Prostate gland (tissue), 2 donors: ENCODE results near the gene GPR151. TPM values are rescaled to one million over a fixed set of nuclear protein-coding genes. Genes with fewer than 3 reads are reported as not detected.

Source experiments
- DNase-seq: peaks from one replicate; pipeline ENCODE4 v3.0.0-alpha.2; 2019; ENCODE audit warnings: low spot score
- H3K27ac ChIP-seq, 2 donors: fragments of 200-600 bp; sonication (generic); 2 replicates each; pipeline ENCODE4 v1.5.1; 2017 to 2019
- H3K27me3 ChIP-seq: fragments of 200-600 bp; sonication (generic); replicated peaks from 2 replicates; pipeline ENCODE4 v1.5.1; 2019; ENCODE audit not compliant: insufficient read depth
- H3K36me3 ChIP-seq, 2 donors: fragments of 200-600 bp; sonication (generic); 1 replicate in 1 of 2; 2 replicates in 1 of 2; pipeline versions ENCODE4 v1.5.1 to v1.8.1; 2017 to 2019
- H3K4me1 ChIP-seq: fragments of 200-600 bp; sonication (generic); replicated peaks from 2 replicates; pipeline ENCODE4 v1.5.1; 2019
- H3K4me3 ChIP-seq, 2 donors: fragments of 200-600 bp; sonication (generic); 2 replicates each; pipeline ENCODE4 v1.5.1; 2017 to 2019
- H3K9me3 ChIP-seq: fragments of 200-600 bp; sonication (generic); 2 replicates; pipeline ENCODE4 v1.5.1; 2017
- POLR2A ChIP-seq: fragments of 450-650 bp; IDR thresholded peaks from one replicate; pipeline ENCODE4 v1.6.1; 2016; ENCODE audit warnings: antibody characterized with exemption, mild to moderate bottlenecking
- POLR2AphosphoS5 ChIP-seq: sonication (generic); formaldehyde crosslinking; IDR thresholded peaks from one replicate; pipeline ENCODE4 v1.6.1; 2017; ENCODE audit warnings: antibody characterized with exemption
- whole genome bisulfite sequencing: methylation state at CpG from one replicate; pipeline ENCODE4 v1.1.5; 2018; 5-methylcytosine and 5-hydroxymethylcytosine counted together
- intact Hi-C: fragments of 100-400 bp; cut with DNase I; formaldehyde crosslinking; loops from one replicate; pipeline ENCODE4 v1.14.2; 2022
- total RNA-seq, 2 donors: library from RNA; depleted of rRNA; stranded (reverse); fragments of >200 nt; gene quantifications; one replicate each; pipeline ENCODE4 v1.1.0, GENCODE V29; 2016
- TF ChIP-seq, protein P1 (sequence below), 4 experiments: fragments of 200-600 bp in 2 of 4; fragments of 450-650 bp in 2 of 4; sonication (generic) in 2 of 4; IDR thresholded peaks; 1 replicate in 3 of 4; 2 replicates in 1 of 4; pipeline ENCODE4 v1.5.1; 2016 to 2019; ENCODE audit warnings: antibody characterized with exemption in 4 of 4, mild to moderate bottlenecking in 2 of 4, moderate library complexity in 2 of 4

The GPR151 gene
- not detected for total RNA-seq

DNA sequence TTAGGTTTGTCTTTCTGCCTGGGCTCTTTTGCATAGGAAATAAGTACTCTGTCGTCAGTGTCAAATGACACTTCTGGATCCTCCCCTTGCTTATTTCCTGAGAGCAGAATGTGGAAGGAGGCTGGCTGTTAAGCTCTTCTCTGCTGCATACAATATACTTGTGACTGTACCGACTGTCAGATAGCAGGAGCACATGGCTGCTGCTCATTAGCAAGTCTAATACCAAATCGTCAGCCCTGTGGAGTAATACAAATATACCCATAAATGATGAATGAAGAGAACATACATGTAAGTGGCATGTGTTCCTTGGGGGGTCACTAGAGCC lies at the start of gene GPR151:
GPR151 (minus strand) TSS at position 40 of the 325 bp plus-strand sequence. CDS start 77 bp downstream, outside the sequence.
- Histone ChIP-seq H3K27ac (no peak within 1 kb of the TSS), H3K4me1 (no peaks in the 10 kb centered on the region), H3K27me3 (no peaks in the 10 kb centered on the region), H3K9me3 (no peaks in the 10 kb centered on the region), H3K4me3 (no peak within 1 kb of the TSS), H3K36me3 (no peaks in the 10 kb centered on the region)
- no peak for DNase-seq
- TF ChIP-seq POLR2AphosphoS5 (no peak), POLR2A (no peak)
- TF ChIP-seq, protein P1, sequence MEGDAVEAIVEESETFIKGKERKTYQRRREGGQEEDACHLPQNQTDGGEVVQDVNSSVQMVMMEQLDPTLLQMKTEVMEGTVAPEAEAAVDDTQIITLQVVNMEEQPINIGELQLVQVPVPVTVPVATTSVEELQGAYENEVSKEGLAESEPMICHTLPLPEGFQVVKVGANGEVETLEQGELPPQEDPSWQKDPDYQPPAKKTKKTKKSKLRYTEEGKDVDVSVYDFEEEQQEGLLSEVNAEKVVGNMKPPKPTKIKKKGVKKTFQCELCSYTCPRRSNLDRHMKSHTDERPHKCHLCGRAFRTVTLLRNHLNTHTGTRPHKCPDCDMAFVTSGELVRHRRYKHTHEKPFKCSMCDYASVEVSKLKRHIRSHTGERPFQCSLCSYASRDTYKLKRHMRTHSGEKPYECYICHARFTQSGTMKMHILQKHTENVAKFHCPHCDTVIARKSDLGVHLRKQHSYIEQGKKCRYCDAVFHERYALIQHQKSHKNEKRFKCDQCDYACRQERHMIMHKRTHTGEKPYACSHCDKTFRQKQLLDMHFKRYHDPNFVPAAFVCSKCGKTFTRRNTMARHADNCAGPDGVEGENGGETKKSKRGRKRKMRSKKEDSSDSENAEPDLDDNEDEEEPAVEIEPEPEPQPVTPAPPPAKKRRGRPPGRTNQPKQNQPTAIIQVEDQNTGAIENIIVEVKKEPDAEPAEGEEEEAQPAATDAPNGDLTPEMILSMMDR (IDR thresholded peaks at IDR 0.05): no peak
- intact Hi-C loops: no loop called here
- 21% methylated on average over 3 of the region's 3 CpGs for WGBS

DNA sequence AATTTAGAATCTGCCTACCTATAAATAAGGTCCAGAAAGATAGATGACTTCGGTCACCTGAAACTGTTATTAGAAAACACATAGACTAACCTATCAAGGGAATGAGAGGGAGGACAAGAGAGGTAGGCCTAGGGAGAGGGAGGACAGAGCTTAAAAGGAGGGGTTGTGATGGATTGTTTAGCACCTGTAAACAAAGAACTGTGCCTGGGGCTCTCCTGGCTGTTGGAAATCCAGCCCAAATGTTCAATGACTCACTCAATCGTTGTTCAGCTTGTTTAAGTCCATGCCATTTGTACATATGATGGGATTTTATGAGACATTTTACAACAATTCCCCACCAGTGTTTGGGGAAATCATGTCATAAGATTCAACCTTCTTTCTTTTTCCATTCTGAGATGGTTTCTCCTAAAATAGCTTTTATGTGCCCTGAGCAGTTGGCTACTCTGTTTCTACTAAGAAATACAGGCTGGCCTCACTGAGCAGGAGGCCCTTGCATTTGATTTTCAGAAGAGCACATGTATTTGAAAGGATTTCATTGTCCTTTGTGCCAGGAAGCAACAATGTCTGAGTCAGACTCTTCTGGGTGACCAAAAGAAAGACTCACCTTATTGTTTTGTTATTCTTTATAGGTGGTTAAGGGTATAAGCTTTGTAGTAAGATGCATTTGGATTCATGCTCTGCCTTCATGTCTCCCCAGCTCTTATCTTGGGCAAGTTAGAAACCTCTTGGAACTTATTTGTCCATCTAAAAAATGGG lies 48.2 kb upstream of the GPR151 start:
- no peaks in the 10 kb centered on the region for H3K4me1 ChIP-seq
- H3K27ac ChIP-seq: no peak overlapping the region
- no peaks in the 10 kb centered on the region for H3K9me3 ChIP-seq
- 36% methylated on average over 2 of the region's 2 CpGs for WGBS
- intact Hi-C loops: no loop called here
- no peak overlapping the region for H3K4me3 ChIP-seq
- DNase-seq: no peak
- H3K36me3 ChIP-seq: no peaks in the 10 kb centered on the region
- TF ChIP-seq POLR2AphosphoS5 (no peak), POLR2A (no peak)
- TF ChIP-seq, protein P1 (IDR thresholded peaks at IDR 0.05): no peak
- no peaks in the 10 kb centered on the region for H3K27me3 ChIP-seq

DNA sequence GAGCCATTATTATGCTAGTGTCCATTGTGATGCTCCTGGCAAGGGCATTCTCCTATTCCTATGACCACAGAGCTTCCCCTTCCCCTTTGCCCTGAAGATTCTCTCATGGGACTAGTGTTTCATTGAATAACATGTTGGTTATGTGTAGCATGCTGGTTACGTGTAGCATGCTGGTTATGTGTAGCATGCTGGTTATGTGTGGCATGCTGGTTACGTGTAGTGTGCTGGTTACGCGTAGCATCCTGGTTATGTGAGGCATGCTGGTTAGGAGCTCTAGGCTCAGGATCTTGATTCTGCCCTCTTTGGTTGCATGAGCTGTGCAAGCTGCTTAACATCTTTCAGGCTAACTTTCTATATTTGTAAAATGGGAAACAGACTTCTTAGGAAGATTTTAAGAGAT lies 46.5 kb upstream of the GPR151 start:
- H3K27me3 ChIP-seq: no peaks in the 10 kb centered on the region
- no peak overlapping the region for H3K4me3 ChIP-seq
- H3K27ac ChIP-seq: no peak overlapping the region
- WGBS: 87% methylated on average over 4 of the region's 4 CpGs
- no peaks in the 10 kb centered on the region for H3K4me1 ChIP-seq
- DNase-seq: no peak
- TF ChIP-seq, protein P1 (IDR thresholded peaks at IDR 0.05): no peak
- TF ChIP-seq POLR2AphosphoS5 (no peak), POLR2A (no peak)
- intact Hi-C loops: no loop called here
- no peaks in the 10 kb centered on the region for H3K36me3 ChIP-seq
- no peaks in the 10 kb centered on the region for H3K9me3 ChIP-seq

DNA sequence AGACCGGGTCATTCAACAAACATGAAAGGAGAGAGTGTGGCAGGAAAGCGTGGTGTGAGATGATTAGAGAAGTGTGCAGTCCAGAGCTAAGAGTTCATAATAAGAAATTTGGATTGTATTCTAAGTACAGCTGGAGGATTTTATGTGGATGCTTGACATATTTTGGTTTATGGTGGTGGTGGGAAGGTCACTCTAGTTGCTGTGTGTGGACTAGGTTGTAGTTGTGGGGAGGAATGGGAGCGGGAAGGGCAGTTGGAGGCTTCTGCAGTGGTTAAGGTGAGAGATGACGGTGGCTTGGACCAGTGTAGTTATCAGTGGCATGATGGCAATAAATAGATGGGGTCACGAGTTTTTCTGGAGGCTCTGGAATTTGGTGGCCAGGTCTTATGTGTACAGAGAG lies 45.7 kb upstream of the GPR151 start:
- intact Hi-C loops: no loop called here

More for the DNA sequence above, 45.7 kb upstream of the GPR151 start:
- TF ChIP-seq, protein P1 (IDR thresholded peaks at IDR 0.05): no peak
- no peak for TF ChIP-seq POLR2A
- no peak for TF ChIP-seq POLR2AphosphoS5
- H3K9me3 ChIP-seq: no peaks in the 10 kb centered on the region
- no peak overlapping the region for H3K4me3 ChIP-seq
- no peak for DNase-seq
- no peaks in the 10 kb centered on the region for H3K4me1 ChIP-seq
- WGBS: 53% methylated on average over 5 of the region's 5 CpGs
- H3K27me3 ChIP-seq: no peaks in the 10 kb centered on the region
- H3K36me3 ChIP-seq: no peaks in the 10 kb centered on the region
- H3K27ac ChIP-seq: no peak overlapping the region
